SK-N-SH (cell line): ENCODE data around the gene FRRS1L. TPM values are rescaled to one million over a fixed set of nuclear protein-coding genes. Genes with fewer than 3 reads are reported as not detected.

ENCODE experiments used
- CTCF ChIA-PET: fragments of 300-600, 350-600 bp; formaldehyde crosslinking; extraction: SDS; loops from one replicate; lab custom pipeline; 2021; lab: Yijun Ruan, JAX
- POLR2A ChIA-PET: fragments of 350-600 bp; sonication (Branson Sonifier 250); formaldehyde crosslinking; extraction: SDS; loops from one replicate; lab custom pipeline; 2020; ENCODE audit warnings: antibody characterized with exemption, inconsistent platforms; lab: Yijun Ruan, JAX
- DNase-seq: peaks from one replicate; pipeline ENCODE4 v3.0.0; 2012
- H2AFZ ChIP-seq: fragments of 200-600 bp; sonication (generic); 2 replicates; pipeline ENCODE4 v1.8.1; 2016; ENCODE audit warnings: antibody characterized with exemption, mild to moderate bottlenecking, low read depth
- H3F3A ChIP-seq: fragments of 200-600 bp; sonication (generic); replicated peaks from 2 replicates; pipeline ENCODE3; 2016; ENCODE audit warnings: antibody characterized with exemption, mild to moderate bottlenecking; ENCODE audit not compliant: insufficient read depth
- H3K27ac ChIP-seq, 2 experiments: fragments of 200-500 bp in 1 of 2; fragments of 200-600 bp in 1 of 2; sonication (Bioruptor generic) in 1 of 2; sonication (generic), shearing (Covaris generic) in 1 of 2; 2 replicates each; pipeline versions ENCODE4 v1.5.1 to v1.6.1; 2014 to 2016; ENCODE audit warnings: low read depth in 2 of 2, inconsistent platforms in 1 of 2, low read length in 1 of 2, mild to moderate bottlenecking in 1 of 2, mixed read lengths in 1 of 2
- H3K27me3 ChIP-seq: fragments of 200-600 bp; sonication (generic), shearing (Covaris generic); 2 replicates; pipeline ENCODE4 v1.6.1; 2016; ENCODE audit warnings: mixed run types; ENCODE audit not compliant: insufficient read depth
- H3K36me3 ChIP-seq, 2 experiments: fragments of 200-500 bp in 1 of 2; fragments of 200-600 bp in 1 of 2; sonication (Bioruptor generic) in 1 of 2; sonication (generic) in 1 of 2; replicated peaks in 1 of 2; 2 replicates each; pipeline versions ENCODE3 to v1.5.1; 2014 to 2016; ENCODE audit warnings: low read length in 1 of 2, mild to moderate bottlenecking in 1 of 2; ENCODE audit not compliant: insufficient read depth in 2 of 2, control insufficient read depth in 1 of 2
- H3K4me1 ChIP-seq, 2 experiments: fragments of 200-500 bp in 1 of 2; fragments of 200-600 bp in 1 of 2; sonication (Bioruptor generic) in 1 of 2; sonication (generic), shearing (Covaris generic) in 1 of 2; 2 replicates each; pipeline versions ENCODE4 v1.5.1 to v1.6.1; 2014 to 2016; ENCODE audit warnings: low read depth in 1 of 2, low read length in 1 of 2, mixed run types in 1 of 2; ENCODE audit not compliant: insufficient read depth in 2 of 2, control insufficient read depth in 1 of 2
- H3K4me2 ChIP-seq: fragments of 200-600 bp; sonication (generic), shearing (Covaris generic); 2 replicates; pipeline ENCODE4 v1.6.1; 2017; ENCODE audit warnings: mixed run types
- H3K4me3 ChIP-seq, 2 experiments: fragments of 200-500 bp in 1 of 2; fragments of 200-600 bp in 1 of 2; sonication (Bioruptor generic) in 1 of 2; sonication (generic), shearing (Covaris generic) in 1 of 2; 2 replicates each; pipeline versions ENCODE4 v1.5.1 to v1.8.1; 2014 to 2016; ENCODE audit warnings: low read depth in 2 of 2, inconsistent platforms in 1 of 2, low read length in 1 of 2, mild to moderate bottlenecking in 1 of 2, mixed read lengths in 1 of 2, moderate library complexity in 1 of 2
- H3K79me2 ChIP-seq: fragments of 200-600 bp; sonication (generic); 2 replicates; pipeline ENCODE4 v1.8.1; 2017; ENCODE audit warnings: mild to moderate bottlenecking; ENCODE audit not compliant: insufficient read depth
- H3K9ac ChIP-seq: fragments of 200-600 bp; sonication (generic); 2 replicates; pipeline ENCODE4 v1.6.1; 2017; ENCODE audit warnings: mixed run types
- H3K9me2 ChIP-seq: fragments of 200-600 bp; sonication (generic); 2 replicates; pipeline ENCODE4 v1.6.1; 2017; ENCODE audit warnings: mixed run types
- H3K9me3 ChIP-seq: fragments of 200-600 bp; sonication (generic); 2 replicates; pipeline ENCODE4 v1.6.1; 2017; ENCODE audit warnings: mixed run types, mild to moderate bottlenecking, moderate library complexity
- H4K20me1 ChIP-seq: fragments of 200-600 bp; sonication (generic); 2 replicates; pipeline ENCODE4 v1.6.1; 2017; ENCODE audit warnings: mild to moderate bottlenecking, mixed run types; ENCODE audit not compliant: insufficient read depth
- EZH2phosphoT487 ChIP-seq: fragments of 200-600 bp; sonication (generic); IDR thresholded peaks from 2 replicates; pipeline ENCODE4 v1.6.1; 2017; ENCODE audit warnings: low read depth, mixed run types, mild to moderate bottlenecking, antibody characterized with exemption, moderate library complexity, borderline replicate concordance
- FOSL2 ChIP-seq: IDR thresholded peaks from 2 replicates; pipeline ENCODE4 v1.4.0; 2012; ENCODE audit warnings: low read depth, mild to moderate bottlenecking, moderate library complexity, borderline replicate concordance
- GABPA ChIP-seq: IDR thresholded peaks from 2 replicates; pipeline ENCODE4 v1.4.0; 2012; ENCODE audit warnings: low read depth, mild to moderate bottlenecking
- GATA2 ChIP-seq: sonication (generic); formaldehyde crosslinking; IDR thresholded peaks from 2 replicates; pipeline ENCODE4 v1.5.0; 2020; ENCODE audit warnings: mild to moderate bottlenecking, missing genetic modification reagents
- MAX ChIP-seq: IDR thresholded peaks from 2 replicates; pipeline ENCODE4 v1.4.0; 2012; ENCODE audit warnings: low read depth
- MXI1 ChIP-seq: IDR thresholded peaks from 2 replicates; pipeline ENCODE4 v1.6.1; 2012; ENCODE audit warnings: mild to moderate bottlenecking, low read depth, low read length, improper control_type of control experiment
- NFIC ChIP-seq: IDR thresholded peaks from 2 replicates; pipeline ENCODE4 v1.4.0; 2012; ENCODE audit warnings: borderline replicate concordance
- POLR2AphosphoS5 ChIP-seq: IDR thresholded peaks from 2 replicates; pipeline ENCODE4 v1.6.1; 2012; ENCODE audit warnings: low read depth, low read length
- RCOR1 ChIP-seq: fragments of 150-350 bp; IDR thresholded peaks from 2 replicates; pipeline ENCODE4 v1.6.1; 2017; ENCODE audit warnings: antibody characterized with exemption, low read length
- REST ChIP-seq: IDR thresholded peaks from 2 replicates; pipeline ENCODE4 v1.6.1; 2012; ENCODE audit warnings: mild to moderate bottlenecking, low read depth, low read length, moderate library complexity
- SIN3A ChIP-seq: IDR thresholded peaks from 2 replicates; pipeline ENCODE4 v1.6.1; 2012; ENCODE audit warnings: low read depth, mild to moderate bottlenecking, low read length, moderate library complexity, borderline replicate concordance
- SMC3 ChIP-seq: IDR thresholded peaks from 2 replicates; pipeline ENCODE4 v1.6.1; 2012; ENCODE audit warnings: low read depth, low read length, improper control_type of control experiment
- TAF1 ChIP-seq: IDR thresholded peaks from 2 replicates; pipeline ENCODE4 v1.6.1; 2012; ENCODE audit warnings: low read depth, mild to moderate bottlenecking, low read length, moderate library complexity, borderline replicate concordance
- TCF12 ChIP-seq: IDR thresholded peaks from 2 replicates; pipeline ENCODE4 v1.4.0; 2012
- TEAD4 ChIP-seq: IDR thresholded peaks from 2 replicates; pipeline ENCODE4 v1.4.0; 2012; ENCODE audit warnings: mild to moderate bottlenecking, borderline replicate concordance; ENCODE audit not compliant: insufficient read depth
- USF1 ChIP-seq: IDR thresholded peaks from 2 replicates; pipeline ENCODE4 v1.4.0; 2012; ENCODE audit warnings: low read depth, borderline replicate concordance
- YY1 ChIP-seq: IDR thresholded peaks from 2 replicates; pipeline ENCODE4 v1.4.0; 2012; ENCODE audit warnings: low read depth, mild to moderate bottlenecking
- WGBS: methylation state at CpG from one replicate; pipeline ENCODE4 v1.1.6; 2017; ENCODE audit warnings: low lambda C conversion rate; 5-methylcytosine and 5-hydroxymethylcytosine counted together
- polyA plus RNA-seq, 3 experiments: library from polyadenylated mRNA; depleted of rRNA; stranded (reverse); fragments of >200 nt; gene quantifications; 2 replicates each; pipeline ENCODE4 v1.2.3, GENCODE V29; 2012

The FRRS1L gene
- polyA plus RNA-seq, 1 of the 3 experiments (the other 2 are of a cell fraction) = 3.7 TPM

DNA sequence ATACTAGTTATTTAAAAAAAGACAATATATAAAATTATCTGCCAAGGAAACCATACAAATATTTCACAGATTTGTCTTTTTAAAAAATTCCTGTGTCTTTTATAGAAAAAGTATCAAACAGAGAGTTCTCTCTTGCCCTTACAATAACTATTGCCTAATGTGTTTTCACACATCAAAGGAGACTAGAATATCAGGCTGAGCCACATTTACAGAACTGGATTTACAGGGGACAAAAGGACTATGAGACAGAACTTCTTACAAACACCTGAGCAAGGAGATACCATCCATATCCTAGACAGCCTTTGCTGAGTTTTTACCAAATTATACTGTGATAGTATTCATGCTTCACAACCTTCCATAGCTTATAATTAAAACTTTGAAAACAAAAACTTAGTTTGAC is 81.5 kb downstream of the FRRS1L start:
- no peak for DNase-seq
- H3K4me3 ChIP-seq = no peak overlapping the region
- no peaks in the 10 kb centered on the region for H4K20me1 ChIP-seq
- H3K27ac ChIP-seq = no peak overlapping the region
- H3F3A ChIP-seq = no peaks in the 10 kb centered on the region
- H3K9ac ChIP-seq = no peak overlapping the region
- no peak for TF ChIP-seq SIN3A
- TF ChIP-seq GABPA = no peak
- no peak for TF ChIP-seq MAX
- TF ChIP-seq USF1 = no peak
- no peak for TF ChIP-seq TEAD4
- TF ChIP-seq FOSL2 = no peak
- no peak for TF ChIP-seq MXI1
- TF ChIP-seq YY1 = no peak
- no peak for TF ChIP-seq TCF12
- no peak for TF ChIP-seq NFIC
- peaks cover 45 to 66% of the 10 kb centered on the region in 2 experiments for H3K36me3 ChIP-seq
- CTCF ChIA-PET = interaction anchor here (0.7 kb wide), 1 partner anchor 233 kb away, joined by 3 read pairs; no protein-coding TSS in a partner anchor
- no peaks in the 10 kb centered on the region for H3K9me3 ChIP-seq
- no peaks in the 10 kb centered on the region for H3K27me3 ChIP-seq
- no peak overlapping the region for H2AFZ ChIP-seq
- H3K4me1 ChIP-seq = peaks cover 0 to 3% of the 10 kb centered on the region in 2 experiments; a peak in 2 of 4 replicates
- no peaks in the 10 kb centered on the region for H3K9me2 ChIP-seq
- no peak overlapping the region for H3K4me2 ChIP-seq
- H3K79me2 ChIP-seq = peaks cover 62% of the 10 kb centered on the region; the same call in 1 of the 2 replicates
- POLR2A ChIA-PET = no interaction called here

GRCh38 chr9:109083813-109084405 is 83.1 kb downstream of the FRRS1L start:
- peaks cover 55% of the 10 kb centered on the region; the same call in 1 of the 2 replicates for H3K79me2 ChIP-seq
- no peaks in the 10 kb centered on the region for H3K9me2 ChIP-seq
- H3K9ac ChIP-seq = no peak overlapping the region
- H3K27me3 ChIP-seq = no peaks in the 10 kb centered on the region
- H3K36me3 ChIP-seq = peaks cover 61 to 71% of the 10 kb centered on the region in 2 experiments
- H3K9me3 ChIP-seq = no peaks in the 10 kb centered on the region
- POLR2A ChIA-PET = no interaction called here
- H3K4me3 ChIP-seq = no peak overlapping the region
- no peak overlapping the region for H3K4me2 ChIP-seq
- DNase-seq = no peak
- WGBS = 97% methylated on average over 4 of the region's 4 CpGs
- H2AFZ ChIP-seq = no peak overlapping the region
- peaks cover 0 to 3% of the 10 kb centered on the region in 2 experiments; a peak in 2 of 4 replicates for H3K4me1 ChIP-seq
- no peak overlapping the region for H3K27ac ChIP-seq
- CTCF ChIA-PET = no interaction called here
- no peaks in the 10 kb centered on the region for H4K20me1 ChIP-seq
- H3F3A ChIP-seq = no peaks in the 10 kb centered on the region
- TF ChIP-seq USF1 (no peak), EZH2phosphoT487 (no peak), SMC3 (no peak), POLR2AphosphoS5 (no peak), GATA2 (CRISPR knock-in tag) (no peak), TAF1 (no peak), MAX (no peak), RCOR1 (no peak), REST (no peak), SIN3A (no peak)
